ENCODE results near the gene TMEM114.

The TMEM114 gene

DNA sequence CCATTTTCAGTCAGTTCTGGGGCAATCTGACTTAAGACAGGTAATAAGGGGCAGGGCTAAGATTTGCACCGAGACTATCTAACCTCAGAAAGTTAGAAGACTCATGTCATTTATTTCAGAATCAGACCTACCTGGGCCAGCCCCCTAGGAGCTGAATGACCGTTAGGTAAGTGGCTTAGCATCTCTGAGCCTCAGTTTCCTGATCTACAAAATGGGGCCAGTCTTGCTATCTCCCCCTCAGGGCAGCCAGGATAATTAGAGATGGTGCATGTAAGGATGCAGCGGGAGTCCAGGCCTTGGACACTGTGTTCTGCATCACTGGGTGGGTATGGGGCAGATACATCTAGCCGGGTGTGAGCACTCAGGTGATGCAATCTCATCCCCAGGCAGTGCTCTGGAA, 20.8 kb upstream of the TMEM114 start:
- DNase-seq, result no peak

DNA sequence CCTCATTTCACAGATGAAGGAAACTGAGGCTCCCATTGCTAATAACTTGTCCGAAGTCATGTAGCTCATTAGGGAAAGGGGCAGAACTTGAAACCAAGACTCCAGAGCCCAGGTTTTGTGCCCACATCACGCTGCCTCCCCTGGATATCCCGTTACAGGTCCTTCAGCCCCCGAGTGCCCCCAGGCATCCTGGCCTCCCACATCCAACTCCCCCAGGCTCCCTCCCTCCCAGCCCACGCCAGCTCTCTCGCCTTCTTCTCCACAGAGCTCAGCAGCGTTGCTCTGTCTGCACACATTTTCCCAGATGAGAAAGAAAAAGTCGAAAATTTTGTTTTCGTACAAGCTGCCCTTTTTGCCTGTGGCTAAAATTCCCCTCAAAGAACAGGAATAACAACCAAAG, 16.9 kb upstream of the TMEM114 start:
- DNase-seq, result no peak

GRCh38 chr16:8605554-8605953, 15.2 kb upstream of the TMEM114 start:
- no peak for DNase-seq

DNA sequence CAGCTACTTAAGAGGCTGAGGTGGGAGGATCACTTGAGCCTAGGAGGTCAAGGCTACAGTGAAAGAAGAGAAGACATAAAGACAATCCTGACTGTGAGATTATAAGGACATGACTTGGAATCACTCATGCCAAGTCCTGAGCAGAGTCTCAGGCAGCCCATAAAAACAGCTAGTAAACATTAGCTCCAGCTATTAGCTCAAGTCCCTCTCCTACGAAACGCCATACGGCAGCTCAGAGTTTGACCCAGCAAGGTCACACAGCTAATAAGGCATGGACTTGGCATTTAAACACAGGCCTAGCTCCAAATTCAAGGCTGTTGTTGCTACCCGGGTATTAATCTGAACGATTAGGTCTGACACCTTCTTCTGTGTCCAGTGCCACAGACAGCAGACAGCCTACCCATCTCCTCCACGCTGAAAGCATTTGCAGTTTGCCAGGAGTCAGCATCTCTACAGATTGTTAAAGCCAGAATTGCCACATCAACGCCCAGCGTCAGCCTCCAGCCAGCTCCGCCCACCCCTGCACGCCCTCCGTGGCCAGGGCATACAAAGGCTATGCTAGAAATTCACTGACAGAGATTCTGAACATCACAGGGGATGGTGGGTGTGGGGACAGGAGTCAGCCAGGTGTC, 9.9 kb upstream of the TMEM114 start:
- no peak for DNase-seq

DNA sequence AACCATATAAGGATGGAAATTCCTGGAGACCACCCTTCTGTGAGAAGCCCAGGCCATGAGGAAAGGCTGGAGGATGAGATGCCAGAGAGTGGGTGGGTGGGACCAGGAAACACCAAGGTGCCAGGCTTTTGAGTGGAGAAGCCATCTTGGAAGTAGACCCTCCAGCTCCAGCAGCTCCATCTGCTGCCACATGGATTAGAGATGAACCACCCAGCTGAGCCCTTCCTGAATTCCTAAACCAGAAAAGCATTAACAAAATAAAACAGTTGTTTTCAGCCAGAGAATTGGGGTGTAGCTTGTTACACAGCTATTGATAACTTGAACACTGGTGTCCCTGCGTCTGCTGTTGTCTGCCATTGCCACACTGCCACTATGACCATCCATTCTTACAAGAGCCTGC, 6.3 kb upstream of the TMEM114 start:
- no peak for DNase-seq

DNA sequence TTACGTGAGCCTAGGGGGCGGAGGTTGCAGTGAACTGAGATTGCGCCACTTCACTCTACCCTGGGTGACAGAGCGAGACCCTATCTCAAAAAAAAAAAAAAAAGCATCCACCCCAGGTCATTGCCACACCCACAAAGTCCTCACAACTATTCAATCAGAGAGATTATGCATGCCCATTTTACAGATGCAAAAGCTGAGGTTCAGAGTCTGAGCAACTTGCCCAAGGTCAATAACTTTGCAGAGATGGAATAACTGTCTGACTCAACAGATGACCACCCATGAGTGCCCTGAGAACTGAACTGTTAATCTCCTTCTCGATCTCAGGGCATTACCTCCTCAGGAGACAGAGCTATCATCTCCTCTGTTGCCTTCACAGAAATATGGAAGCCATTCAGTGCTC, 5.5 kb upstream of the TMEM114 start:
- no peak for DNase-seq

GRCh38 chr16:8594149-8594666, 3.9 kb upstream of the TMEM114 start:
- no peak for DNase-seq

DNA sequence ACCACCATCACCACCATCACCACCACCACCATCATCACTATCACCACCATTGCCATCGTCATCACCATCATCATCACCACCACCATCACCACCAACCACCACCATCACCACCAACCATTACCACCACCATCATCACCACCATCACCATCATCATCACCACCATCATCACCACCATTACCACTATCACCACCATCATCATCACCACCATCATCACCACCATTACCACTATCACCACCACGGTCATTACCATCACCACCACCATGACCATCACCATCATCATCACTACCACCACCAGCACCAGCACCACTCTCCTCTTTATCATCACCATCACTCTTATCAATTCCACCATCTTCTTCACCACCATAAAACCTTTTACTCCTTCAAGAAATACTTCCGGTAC, 1.1 kb upstream of the TMEM114 start:
- no peak for DNase-seq

- DNase-seq, result no peak
Measured at GRCh38 chr16:8590811-8591210, 500 bp upstream of the TMEM114 start.

GRCh38 chr16:8589057-8589899, 1.0 kb downstream of the TMEM114 start:
- DNase-seq, result no peak

- no peak for DNase-seq
Measured at GRCh38 chr16:8588682-8589056, 1.6 kb downstream of the TMEM114 start.

GRCh38 chr16:8587065-8587464, 3.2 kb downstream of the TMEM114 start:
- no peak for DNase-seq

DNA sequence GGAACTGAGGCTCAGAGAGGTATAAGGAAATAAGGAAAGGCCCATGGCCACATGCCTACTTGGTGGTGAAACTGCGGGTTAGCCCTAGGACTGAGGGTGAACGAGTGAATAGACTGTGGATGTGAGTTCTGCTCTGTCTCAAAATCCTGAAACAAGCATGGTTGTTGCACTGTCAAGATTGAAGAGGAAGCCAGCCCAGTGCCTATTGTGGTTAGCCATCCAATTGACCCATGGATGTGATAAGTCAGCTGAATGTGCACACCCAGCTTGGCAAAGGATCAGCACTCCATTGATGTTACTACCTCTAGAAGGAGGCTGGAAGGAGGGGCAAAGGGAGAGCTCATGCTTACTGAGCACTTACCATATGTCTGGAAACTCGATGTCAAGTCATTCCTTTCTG, 4.5 kb downstream of the TMEM114 start:
- no peak for DNase-seq

DNA sequence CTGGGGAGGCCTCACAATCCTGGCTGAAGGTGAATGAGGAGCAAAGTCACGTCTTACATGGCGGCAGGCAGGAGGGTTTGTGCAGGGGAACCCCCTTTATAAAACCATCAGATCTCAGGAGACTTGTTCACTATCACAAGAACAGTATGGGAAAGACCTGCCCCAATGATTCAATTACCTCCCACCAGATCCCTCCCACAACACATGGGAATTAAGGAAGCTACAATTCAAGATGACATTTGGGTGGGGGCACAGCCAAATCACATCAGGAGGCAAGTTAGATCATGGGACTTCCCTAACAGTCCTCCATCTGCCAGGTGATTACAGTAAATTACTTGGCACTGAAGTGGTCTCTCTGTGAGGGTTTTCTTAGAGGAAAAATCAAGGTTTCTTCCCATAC, 5.3 kb downstream of the TMEM114 start:
- no peak for DNase-seq

DNA sequence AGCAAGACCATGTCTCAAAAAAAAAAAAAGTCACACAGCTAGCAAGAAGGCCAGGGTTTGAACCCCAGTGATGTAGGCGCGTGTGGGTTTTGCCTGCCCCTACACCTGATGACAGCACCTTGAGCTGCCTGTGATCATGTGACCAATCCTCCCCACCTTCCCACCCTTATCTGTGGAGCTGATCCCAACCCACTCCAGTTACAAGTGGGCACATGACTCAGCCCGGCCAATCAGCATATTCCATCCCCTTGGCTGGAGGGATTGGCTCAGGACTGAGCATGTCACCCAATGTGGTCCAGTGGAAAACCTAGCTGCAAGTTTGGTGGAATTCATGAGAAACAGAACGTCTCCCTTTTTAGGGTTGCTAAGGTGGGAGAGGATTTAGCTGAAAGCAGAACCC, 6.6 kb downstream of the TMEM114 start:
- no peak for DNase-seq

DNA sequence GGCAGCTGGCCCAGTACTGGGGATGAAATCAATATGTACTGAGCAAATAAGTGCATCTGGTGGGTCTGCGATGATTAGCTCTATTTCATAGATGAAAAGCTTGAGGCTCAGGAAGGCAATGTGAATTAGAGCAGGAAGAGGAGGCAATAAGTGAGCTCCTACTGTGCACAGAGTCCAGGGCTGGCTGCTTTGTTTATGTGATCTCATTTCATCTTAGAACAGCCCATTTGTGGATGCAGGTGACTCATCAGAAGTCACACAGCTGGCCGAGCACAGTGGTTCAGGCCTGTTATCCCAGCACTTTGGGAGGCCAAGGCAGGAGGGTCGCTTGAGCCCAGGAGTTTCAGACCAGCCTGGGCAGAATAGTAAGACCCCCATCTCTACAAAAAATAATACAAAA, 7.1 kb downstream of the TMEM114 start:
- no peak for DNase-seq

GRCh38 chr16:8581831-8582580, 8.3 kb downstream of the TMEM114 start:
- DNase-seq, result no peak

GRCh38 chr16:8579559-8579958, 10.8 kb downstream of the TMEM114 start:
- DNase-seq, result no peak

- DNase-seq, result no peak
Measured at GRCh38 chr16:8577678-8578304, 12.5 kb downstream of the TMEM114 start.

DNA sequence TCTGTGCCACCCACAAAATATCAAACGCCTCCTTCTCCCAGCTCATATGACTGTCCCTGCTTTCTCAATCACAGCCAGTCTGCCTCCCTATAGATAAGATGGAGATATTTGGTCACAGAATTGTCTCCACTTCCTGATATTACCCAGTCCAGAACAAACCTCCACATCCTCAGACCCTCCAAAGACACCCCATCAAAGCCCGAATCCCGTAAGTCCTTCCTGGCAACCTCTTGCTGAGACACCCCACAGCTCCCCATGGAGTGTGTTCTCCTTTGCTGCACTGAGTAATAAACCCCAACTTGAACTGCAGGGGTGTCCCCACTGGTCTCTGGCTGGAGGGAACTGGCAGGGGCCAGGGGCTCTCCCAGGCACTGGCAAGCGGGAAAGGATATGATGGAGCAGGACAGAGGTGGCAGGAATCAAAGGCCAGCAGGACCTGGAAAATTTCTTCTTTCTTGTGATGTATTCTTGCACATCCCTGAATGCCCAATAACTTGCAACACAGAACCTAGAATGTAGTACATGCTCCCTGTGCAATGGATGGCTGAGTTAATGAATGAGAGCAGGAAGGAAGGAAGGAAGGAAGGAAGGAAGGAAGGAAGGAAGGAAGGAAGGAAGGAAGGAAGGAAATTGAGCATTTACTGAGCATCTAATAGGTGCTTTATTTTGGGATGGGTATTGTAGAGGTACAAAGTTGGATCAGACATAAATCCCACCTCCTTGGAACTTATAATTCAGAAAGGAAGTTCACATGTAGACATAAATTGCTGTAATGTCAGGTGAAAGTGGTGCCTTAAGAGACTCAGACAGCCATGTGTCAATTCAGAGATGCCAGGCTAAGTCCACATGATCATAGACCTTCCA, 13.9 kb downstream of the TMEM114 start:
- DNase-seq, result no peak

GRCh38 chr16:8575399-8575798, 14.9 kb downstream of the TMEM114 start:
- DNase-seq, result no peak

Measured in fibroblast of skin of right biceps (primary cell).